K562 (cell line): ENCODE measurements around the gene TMEM167B. TPM values are rescaled to one million over a fixed set of nuclear protein-coding genes. Genes with fewer than 3 reads are reported as not detected.

Experiments
- ATAC-seq: fragments of 200-7000 bp; cut with Tn5 transposase; 3 replicates; pipeline ENCODE4 v1.9.1; 2020; ENCODE audit warnings: moderate library complexity
- BruUV-seq: library from RNA; stranded (reverse); fragments of 400-500 nt; replicated peaks from 2 replicates; lab custom pipeline; 2021; lab: Mats Ljungman, UMichigan
- CTCF ChIA-PET: fragments of 300-600 bp; formaldehyde crosslinking; extraction: SDS; loops from one replicate; lab custom pipeline; 2021; ENCODE audit warnings: low intra/inter-chr PET ratio; lab: Yijun Ruan, JAX
- POLR2A ChIA-PET: fragments of 300-600, 350-650 bp; sonication (Branson Sonifier 250); formaldehyde crosslinking; extraction: SDS; loops from one replicate; lab custom pipeline; 2021; ENCODE audit warnings: antibody characterized with exemption, inconsistent platforms; lab: Yijun Ruan, JAX
- DNase-seq, 4 experiments: peaks; one replicate each; pipeline versions ENCODE4 v3.0.0 to v3.0.0-alpha.2; 2011 to 2018; ENCODE audit warnings: low spot score in 3 of 4, mixed read lengths in 3 of 4; ENCODE audit errors: extremely low read depth in 1 of 4
- FAIRE-seq: peaks from 2 replicates; lab custom pipeline; 2011; peaks lifted over from hg19 to GRCh38; lab: Jason Lieb, UNC
- H2AFZ ChIP-seq: 2 replicates; pipeline ENCODE4 v1.6.0; 2011; ENCODE audit warnings: low read depth, low read length, control low read depth, inconsistent platforms
- H3K27ac ChIP-seq: fragments of 200-600 bp; 3 replicates; pipeline ENCODE4 v1.8.0; 2011; ENCODE audit warnings: low read depth, mild to moderate bottlenecking, control low read depth, inconsistent platforms, low read length, moderate library complexity, mixed read lengths; ENCODE audit errors: extremely low read depth
- H3K27me3 ChIP-seq, 2 experiments: fragments of 300-600 bp in 1 of 2; 2 replicates in 1 of 2; 3 replicates in 1 of 2; pipeline versions ENCODE4 v1.6.0 to v1.8.0; 2011; ENCODE audit warnings: inconsistent platforms in 2 of 2, low read length in 2 of 2, mild to moderate bottlenecking in 1 of 2, mixed read lengths in 1 of 2, moderate library complexity in 1 of 2; ENCODE audit not compliant: control insufficient read depth in 2 of 2, insufficient read depth in 2 of 2
- H3K36me3 ChIP-seq: fragments of 300-600 bp; 3 replicates; pipeline ENCODE4 v1.8.0; 2011; ENCODE audit warnings: mild to moderate bottlenecking, low read length, inconsistent platforms; ENCODE audit not compliant: control insufficient read depth, insufficient read depth
- H3K4me1 ChIP-seq, 2 experiments: fragments of 200-600 bp in 1 of 2; replicated peaks in 1 of 2; 2 replicates in 1 of 2; 3 replicates in 1 of 2; pipeline versions ENCODE4 v1.5.1 to v1.8.0; 2011; ENCODE audit warnings: inconsistent platforms in 2 of 2, low read length in 2 of 2, mild to moderate bottlenecking in 1 of 2, mixed read lengths in 1 of 2, moderate library complexity in 1 of 2; ENCODE audit not compliant: control insufficient read depth in 2 of 2, insufficient read depth in 2 of 2
- H3K4me2 ChIP-seq: 2 replicates; pipeline ENCODE4 v1.6.1; 2011; ENCODE audit warnings: low read length, control low read depth, inconsistent platforms, mixed read lengths; ENCODE audit not compliant: insufficient read depth
- H3K4me3 ChIP-seq: fragments of 200-600 bp; sonication (generic), shearing (Covaris generic); 2 replicates; pipeline ENCODE4 v1.5.1; 2016; ENCODE audit warnings: control low read depth, inconsistent platforms
- H3K79me2 ChIP-seq: fragments of 200-600 bp; 3 replicates; pipeline ENCODE4 v1.8.0; 2011; ENCODE audit warnings: low read length, inconsistent platforms; ENCODE audit not compliant: control insufficient read depth, insufficient read depth
- H3K9ac ChIP-seq, 2 experiments: 2 replicates each; pipeline versions ENCODE4 v1.6.0 to v1.6.1; 2011; ENCODE audit warnings: low read depth in 2 of 2, low read length in 2 of 2, control low read depth in 1 of 2, inconsistent platforms in 1 of 2, mild to moderate bottlenecking in 1 of 2, mixed read lengths in 1 of 2; ENCODE audit not compliant: insufficient read depth in 1 of 2
- H3K9me1 ChIP-seq: one replicate; pipeline ENCODE4 v1.6.0; 2011; ENCODE audit warnings: inconsistent platforms, mild to moderate bottlenecking, low read length, moderate library complexity; ENCODE audit not compliant: control insufficient read depth, insufficient read depth
- H3K9me3 ChIP-seq: replicated peaks from 2 replicates; pipeline ENCODE4 v1.5.1; 2011; ENCODE audit warnings: low read depth, low read length, inconsistent platforms; ENCODE audit not compliant: control insufficient read depth, insufficient read depth
- H4K20me1 ChIP-seq: replicated peaks from 2 replicates; pipeline ENCODE4 v1.6.1; 2011; ENCODE audit warnings: low read length, inconsistent platforms, mixed read lengths; ENCODE audit not compliant: control insufficient read depth, insufficient read depth
- CBX3 ChIP-seq, 2 experiments: IDR thresholded peaks; 1 replicate in 1 of 2; 2 replicates in 1 of 2; pipeline ENCODE4 v1.6.1; 2012; ENCODE audit warnings: inconsistent platforms in 2 of 2, low read length in 2 of 2, borderline replicate concordance in 1 of 2, control low read depth in 1 of 2
- DLX4 ChIP-seq: fragments of 250-450 bp; sonication (Bioruptor Pico); IDR thresholded peaks from 2 replicates; pipeline ENCODE4 v1.6.1; 2021; ENCODE audit warnings: mild to moderate bottlenecking
- SMAD4 ChIP-seq: fragments of 250-450 bp; sonication (Bioruptor Pico); conservative IDR thresholded peaks from 2 replicates; pipeline ENCODE4 v1.8.0; 2021; ENCODE audit warnings: inconsistent platforms, mild to moderate bottlenecking, moderate library complexity
- ZNF121 ChIP-seq: sonication (generic); formaldehyde crosslinking; conservative IDR thresholded peaks from 2 replicates; pipeline ENCODE4 v1.8.0; 2022; ENCODE audit warnings: missing genetic modification reagents
- ZNF778 ChIP-seq: fragments of 450-650 bp; formaldehyde crosslinking; IDR thresholded peaks from 2 replicates; pipeline ENCODE4 v1.4.0; 2020; ENCODE audit warnings: mild to moderate bottlenecking, moderate library complexity
- in situ Hi-C: fragments of 300-500 bp; cut with MboI; formaldehyde crosslinking; loops from 4 replicates; pipeline ENCODE4 v1.15.0; 2018; ENCODE audit warnings: inconsistent platforms, mixed read lengths
- intact Hi-C: fragments of 100-400 bp; cut with micrococcal nuclease; formaldehyde crosslinking; loops from 2 replicates; pipeline ENCODE4 v1.14.2; 2022
- polyA plus RNA-seq, 8 experiments: library from polyadenylated mRNA; depleted of rRNA in 4 of 8; stranded (reverse) in 5 of 8; unstranded in 3 of 8; fragments of >200 nt; fragmentation: Nextera tagmentation in 2 of 8; fragmentation: Illumina TruSeq in 1 of 8; extraction: Ambion mirVana in 2 of 8; extraction: Trizol in 1 of 8; gene quantifications; 2 replicates each; pipeline versions ENCODE4 v1.2.1 to v1.2.3, GENCODE V29; 2011 to 2014; ENCODE audit warnings: inconsistent platforms in 1 of 8, missing spikeins in 1 of 8
- total RNA-seq, 7 experiments: library from RNA; depleted of rRNA in 6 of 7; stranded (reverse); fragments of >200 nt in 6 of 7; fragmentation: Illumina TruSeq in 2 of 7; extraction: Trizol in 2 of 7; gene quantifications; 2 replicates each; pipeline versions ENCODE4 v1.2.1 to v1.2.3, GENCODE V29; 2011 to 2021; ENCODE audit warnings: low replicate concordance in 1 of 7
- TF ChIP-seq, protein P1 (sequence below): fragments of 450-650 bp; formaldehyde crosslinking; IDR thresholded peaks from 2 replicates; pipeline ENCODE4 v1.4.0; 2020; ENCODE audit warnings: mild to moderate bottlenecking, mixed read lengths

TMEM167B gene
- total and polyA plus RNA-seq, 9 of the 15 experiments (the other 6 are each of a cell fraction or from before 2014, with no cell fraction given) = 17.2 to 36.4 (median 32.2) TPM

- Histone ChIP-seq H3K9ac (no peak overlapping the region), H3K9me3 (no peaks in the 10 kb centered on the region), H4K20me1 (no peaks in the 10 kb centered on the region), H3K36me3 (peaks cover 14% of the 10 kb centered on the region; the same call in 1 of the 3 replicates), H3K4me2 (no peak overlapping the region), H3K27ac (no peak overlapping the region), H2AFZ (no peak overlapping the region), H3K27me3 (no peaks in the 10 kb centered on the region), H3K9me1 (no peaks in the 10 kb centered on the region), H3K4me1 (no peaks in the 10 kb centered on the region), H3K4me3 (no peak overlapping the region)
- in situ Hi-C loops = no loop called here
- FAIRE-seq (no peak), ATAC-seq (no peak)
- no TSS peak for BruUV-seq
- ChIA-PET CTCF (no interaction called here), POLR2A (interaction anchor here (1.0 to 1.4 kb wide), 2 partner anchors 11 to 38 kb away, joined by 3 to 5 read pairs; no protein-coding TSS in a partner anchor)
- TF ChIP-seq SMAD4 (no peak), CBX3 (IDR thresholded peaks at IDR 0.05; ENCODE audit: borderline replicate concordance in 1 of 2, low read length in 2 of 2) (no peak), ZNF121 (CRISPR knock-in tag) (peak; percentile 72), DLX4 (CRISPR knock-in tag) (no peak), ZNF778 (no peak)
- TF ChIP-seq, protein P1, sequence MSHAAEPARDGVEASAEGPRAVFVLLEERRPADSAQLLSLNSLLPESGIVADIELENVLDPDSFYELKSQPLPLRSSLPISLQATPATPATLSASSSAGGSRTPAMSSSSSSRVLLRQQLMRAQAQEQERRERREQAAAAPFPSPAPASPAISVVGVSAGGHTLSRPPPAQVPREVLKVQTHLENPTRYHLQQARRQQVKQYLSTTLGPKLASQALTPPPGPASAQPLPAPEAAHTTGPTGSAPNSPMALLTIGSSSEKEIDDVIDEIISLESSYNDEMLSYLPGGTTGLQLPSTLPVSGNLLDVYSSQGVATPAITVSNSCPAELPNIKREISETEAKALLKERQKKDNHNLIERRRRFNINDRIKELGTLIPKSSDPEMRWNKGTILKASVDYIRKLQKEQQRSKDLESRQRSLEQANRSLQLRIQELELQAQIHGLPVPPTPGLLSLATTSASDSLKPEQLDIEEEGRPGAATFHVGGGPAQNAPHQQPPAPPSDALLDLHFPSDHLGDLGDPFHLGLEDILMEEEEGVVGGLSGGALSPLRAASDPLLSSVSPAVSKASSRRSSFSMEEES = no peak
- TF ChIP-seq, all 486 proteins: peak for 1
- intact Hi-C loops = no loop called here
- DNase-seq = no peak
- no peaks in the 10 kb centered on the region for H3K79me2 ChIP-seq
Measured at GRCh38 chr1:109059026-109059425, 31.5 kb upstream of the TMEM167B start.
